DMS114 treated with DMSO at 0.1 percent for 48 hours (cell line): ENCODE measurements around the gene PHLDA2.

Source experiments
- DNase-seq: peaks from one replicate; lab custom pipeline; 2025; ENCODE audit not compliant: unreplicated experiment; lab: John Stamatoyannopoulos, UW

The PHLDA2 gene

DNA sequence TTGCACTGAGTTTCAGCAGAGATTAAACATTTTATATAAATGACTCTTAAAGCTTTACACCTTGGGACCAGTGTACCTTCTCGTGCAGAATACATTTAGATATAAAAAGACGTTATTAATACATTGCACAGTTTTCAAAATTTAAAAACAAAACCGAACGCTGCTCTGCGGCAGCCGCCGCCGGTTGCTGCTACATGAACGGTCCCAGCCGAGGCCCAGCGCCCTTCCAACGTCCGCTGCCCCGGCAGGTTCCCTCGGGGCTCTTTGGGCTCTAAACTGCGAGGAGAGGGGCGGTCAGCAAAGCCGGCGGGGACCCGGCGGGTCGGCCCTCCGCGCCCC, 45.6 kb downstream of the PHLDA2 start:
- no peak for DNase-seq

- DNase-seq, result no peak
These were observed 46.7 kb downstream of the PHLDA2 start for GRCh38 chr11:2882396-2883110.

DNA sequence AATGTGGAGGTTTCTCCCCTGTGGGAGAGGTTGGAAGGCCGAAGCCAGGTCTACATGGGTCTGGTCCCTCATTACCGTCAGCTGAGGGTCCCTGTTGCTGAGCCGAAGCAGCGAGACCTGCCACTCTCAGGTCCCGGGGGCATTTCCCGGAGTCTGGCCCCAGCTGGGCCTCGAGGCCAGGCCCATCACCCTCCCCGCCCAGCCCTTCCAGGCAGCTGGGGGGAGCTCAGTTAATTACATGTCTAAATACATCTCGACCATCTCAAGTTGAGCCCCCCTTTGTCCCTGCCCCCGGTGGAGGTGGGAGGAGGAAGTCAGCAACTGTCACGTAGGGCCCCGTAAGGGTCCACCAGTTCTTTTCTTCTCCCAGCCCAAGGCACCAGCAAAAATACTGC, 47.2 kb downstream of the PHLDA2 start:
- DNase-seq, result no peak

DNA sequence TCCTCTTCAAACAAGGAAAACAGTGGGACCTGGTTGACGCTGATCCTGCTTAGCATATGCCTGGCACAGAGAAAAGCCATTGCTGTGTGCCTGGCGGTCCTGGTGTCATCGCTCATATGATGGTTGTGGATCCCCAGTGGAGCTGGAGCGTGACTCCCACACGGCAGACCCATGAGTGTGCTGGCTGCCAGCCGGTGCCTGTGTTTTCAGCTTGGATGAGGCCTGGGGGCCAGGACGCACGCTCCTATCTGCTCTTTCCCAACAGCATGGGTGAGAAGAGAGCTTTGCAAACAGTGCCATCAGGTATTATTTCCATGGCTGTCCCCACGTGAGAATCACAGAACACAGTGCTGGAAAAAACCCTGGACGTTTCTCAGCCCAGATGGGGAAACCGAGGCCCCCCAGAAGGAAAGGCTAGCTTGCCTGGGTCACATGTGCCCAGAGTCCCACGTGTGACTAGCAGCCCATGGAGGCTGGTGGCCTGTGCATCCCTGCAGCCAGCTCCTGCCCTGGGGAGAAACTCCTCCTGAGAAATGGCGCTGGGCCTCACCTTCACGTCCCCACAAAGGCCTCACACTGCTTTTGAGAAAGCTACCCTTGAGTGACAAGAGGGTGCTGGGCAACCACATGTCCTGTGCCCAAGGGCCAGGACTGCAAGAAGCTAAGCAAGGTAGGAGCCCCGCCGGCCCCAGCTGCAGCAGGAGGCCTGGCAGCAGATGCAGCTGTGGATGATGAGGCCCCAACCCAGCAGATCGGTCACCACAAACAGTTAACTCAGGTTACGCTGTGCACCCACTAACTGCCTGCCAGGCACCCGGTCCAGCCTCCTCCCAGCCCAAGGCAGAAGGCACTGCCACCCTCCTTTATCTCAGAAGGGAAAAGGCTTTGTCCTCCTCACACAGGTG, 47.9 kb downstream of the PHLDA2 start:
- no peak for DNase-seq

DNA sequence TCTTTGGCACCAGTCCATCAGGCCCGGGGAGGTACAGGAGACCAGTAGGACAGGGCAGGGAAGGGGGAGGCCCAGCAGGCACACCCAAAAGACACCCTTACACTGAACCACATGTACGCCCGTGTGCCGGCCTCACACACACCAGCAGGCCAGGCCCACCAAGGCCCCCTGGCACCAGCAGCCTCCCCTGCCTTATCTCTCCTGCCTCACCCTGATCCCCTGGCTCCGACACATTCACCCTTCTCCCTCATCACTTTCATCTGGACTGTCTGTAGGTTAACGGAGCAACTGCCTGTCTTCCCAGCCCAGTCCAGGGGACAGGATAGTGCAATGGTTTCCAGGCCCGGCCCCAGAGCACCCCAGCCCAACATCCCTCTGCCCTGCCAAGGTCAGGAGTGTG, 48.6 kb downstream of the PHLDA2 start:
- no peak for DNase-seq

GRCh38 chr11:2878782-2879181, 50.4 kb downstream of the PHLDA2 start:
- DNase-seq, result no peak
